ENCODE measurements around the gene CERS6.

The CERS6 gene

GRCh38 chr2:168596881-168597655 lies 141.0 kb downstream of the CERS6 start:
- no peak overlapping the region for H3K27ac ChIP-seq
- TF ChIP-seq CTCF (IDR thresholded peaks at IDR 0.05) (no peak), ZFX (IDR thresholded peaks at IDR 0.05; ENCODE audit: borderline replicate concordance) (no peak)

DNA sequence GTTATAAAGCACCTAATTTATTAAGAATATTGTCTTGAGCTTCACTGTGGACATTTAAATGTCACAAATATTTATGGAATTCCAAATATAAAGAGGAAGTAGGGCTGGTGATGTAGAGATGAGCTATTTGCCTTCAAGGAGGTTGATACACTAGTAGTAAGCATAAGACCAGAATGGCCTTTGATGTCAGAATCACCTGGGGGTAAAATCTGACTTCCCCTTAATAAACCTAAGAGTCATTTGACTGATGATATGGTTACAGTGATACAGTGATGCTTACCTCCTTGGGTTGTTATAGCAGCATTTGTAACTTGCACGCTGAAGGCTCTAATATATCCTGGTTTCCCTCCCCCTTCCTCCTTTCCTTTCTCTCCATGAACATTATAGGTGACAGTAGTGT lies 143.7 kb downstream of the CERS6 start:
- TF ChIP-seq ZFX (IDR thresholded peaks at IDR 0.05; ENCODE audit: borderline replicate concordance): no peak
- TF ChIP-seq CTCF (IDR thresholded peaks at IDR 0.05): no peak
- no peak overlapping the region for H3K27ac ChIP-seq

DNA sequence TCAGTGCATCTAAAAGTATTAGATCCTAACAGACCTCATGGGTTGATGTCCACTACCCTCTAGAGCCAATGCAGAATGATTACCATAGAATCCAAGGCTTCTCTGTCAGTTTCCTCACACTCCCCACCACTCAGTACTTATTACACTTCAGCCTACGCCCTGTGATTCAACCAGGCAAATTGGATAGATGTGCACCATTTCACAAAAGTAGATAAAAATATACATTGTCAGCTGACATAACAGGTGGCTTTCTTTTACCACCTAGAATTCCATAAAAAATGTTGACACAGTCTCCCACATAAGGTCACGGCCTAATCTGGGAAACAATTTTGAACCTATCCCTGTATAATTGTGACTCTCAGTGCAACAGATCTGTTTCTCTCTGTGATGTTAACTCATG lies 144.9 kb downstream of the CERS6 start:
- no peak overlapping the region for H3K27ac ChIP-seq
- TF ChIP-seq ZFX (IDR thresholded peaks at IDR 0.05; ENCODE audit: borderline replicate concordance) (no peak), CTCF (IDR thresholded peaks at IDR 0.05) (no peak)

- H3K27ac ChIP-seq: no peak overlapping the region
- TF ChIP-seq CTCF (IDR thresholded peaks at IDR 0.05): no peak
- TF ChIP-seq ZFX (IDR thresholded peaks at IDR 0.05; ENCODE audit: borderline replicate concordance): no peak
These were observed 145.7 kb downstream of the CERS6 start for GRCh38 chr2:168601741-168602140.

DNA sequence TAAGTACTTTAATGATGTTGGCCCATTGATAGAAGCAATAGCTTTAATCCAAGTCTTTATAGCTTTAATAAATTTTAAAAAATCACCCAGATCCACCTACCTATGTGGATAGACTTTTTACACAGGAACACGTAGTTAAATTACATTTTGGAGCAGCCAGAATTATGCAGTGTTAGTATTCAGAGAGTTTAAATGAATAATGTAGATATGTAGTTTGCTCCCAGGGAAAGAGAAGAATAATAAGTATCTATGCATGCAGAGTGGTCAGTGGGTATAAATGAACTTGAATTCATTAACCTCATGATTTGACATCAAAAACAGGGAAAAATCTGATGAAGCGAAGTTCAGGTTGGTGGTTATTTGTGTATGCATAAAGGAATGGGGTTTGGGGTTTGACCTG lies 146.3 kb downstream of the CERS6 start:
- TF ChIP-seq ZFX (IDR thresholded peaks at IDR 0.05; ENCODE audit: borderline replicate concordance) (no peak), CTCF (IDR thresholded peaks at IDR 0.05) (no peak)
- H3K27ac ChIP-seq: no peak overlapping the region

- no peak for TF ChIP-seq ZFX (IDR thresholded peaks at IDR 0.05; ENCODE audit: borderline replicate concordance)
- no peak for TF ChIP-seq CTCF (IDR thresholded peaks at IDR 0.05)
- no peak overlapping the region for H3K27ac ChIP-seq
These were observed 146.9 kb downstream of the CERS6 start for GRCh38 chr2:168602846-168603401.

- H3K27ac ChIP-seq: no peak overlapping the region
- TF ChIP-seq CTCF (IDR thresholded peaks at IDR 0.05) (no peak), ZFX (IDR thresholded peaks at IDR 0.05; ENCODE audit: borderline replicate concordance) (no peak)
These were observed 147.4 kb downstream of the CERS6 start for GRCh38 chr2:168603439-168603961.

Data from 22Rv1 (cell line).